H1 (cell line): ENCODE measurements around the gene ELMO1. TPM values are rescaled to one million over a fixed set of nuclear protein-coding genes. Genes with fewer than 3 reads are reported as not detected.

Experiments
- CTCF ChIA-PET: fragments of 300-600 bp; sonication (Branson Sonifier 250); formaldehyde crosslinking; loops from one replicate; lab custom pipeline; 2021; ENCODE audit not compliant: partially characterized antibody; lab: Charles Lee
- POLR2A ChIA-PET: fragments of 300-600 bp; sonication (Branson Sonifier 250); formaldehyde crosslinking; loops from one replicate; lab custom pipeline; 2021; ENCODE audit warnings: inconsistent platforms; ENCODE audit not compliant: partially characterized antibody; lab: Charles Lee
- DNase-seq, 2 experiments: peaks; one replicate each; pipeline versions ENCODE4 v3.0.0 to v3.0.0-alpha.2; 2010 to 2022; ENCODE audit warnings: low spot score in 2 of 2, low read depth in 1 of 2, mixed read lengths in 1 of 2
- FAIRE-seq: peaks from 2 replicates; lab custom pipeline; 2011; peaks lifted over from hg19 to GRCh38; lab: Jason Lieb, UNC
- H2AFZ ChIP-seq: 2 replicates; pipeline ENCODE4 v1.8.1; 2012; ENCODE audit warnings: low read length, inconsistent platforms
- H2AK5ac ChIP-seq: 2 replicates; pipeline ENCODE4 v1.6.1; 2013; ENCODE audit warnings: low read depth, low read length
- H2BK120ac ChIP-seq: replicated peaks from 2 replicates; pipeline ENCODE3; 2013; ENCODE audit warnings: low read depth, low read length, inconsistent platforms
- H2BK12ac ChIP-seq: 2 replicates; pipeline ENCODE4 v1.6.1; 2013; ENCODE audit warnings: low read depth, low read length
- H2BK15ac ChIP-seq: 2 replicates; pipeline ENCODE4 v1.6.1; 2013; ENCODE audit warnings: low read length
- H2BK20ac ChIP-seq: 2 replicates; pipeline ENCODE4 v1.6.1; 2013; ENCODE audit warnings: low read length
- H2BK5ac ChIP-seq: 2 replicates; pipeline ENCODE4 v1.6.1; 2013; ENCODE audit warnings: low read depth, low read length
- H3K14ac ChIP-seq: 2 replicates; pipeline ENCODE4 v1.6.1; 2013; ENCODE audit warnings: inconsistent platforms; ENCODE audit not compliant: insufficient read length
- H3K18ac ChIP-seq: 2 replicates; pipeline ENCODE4 v1.6.1; 2013; ENCODE audit warnings: low read length; ENCODE audit errors: extremely low read depth
- H3K23ac ChIP-seq: 2 replicates; pipeline ENCODE4 v1.6.1; 2013; ENCODE audit warnings: inconsistent platforms; ENCODE audit not compliant: insufficient read length
- H3K23me2 ChIP-seq: 2 replicates; pipeline ENCODE4 v1.6.1; 2013; ENCODE audit warnings: low read depth, low read length
- H3K27ac ChIP-seq: 2 replicates; pipeline ENCODE4 v1.6.1; 2011; ENCODE audit warnings: low read depth, low read length, inconsistent platforms
- H3K27me3 ChIP-seq, 4 experiments: replicated peaks in 1 of 4; 1 replicate in 1 of 4; 2 replicates in 3 of 4; pipeline versions ENCODE4 v1.6.1 to v1.8.1; 2011 to 2013; ENCODE audit warnings: low read length in 3 of 4, mild to moderate bottlenecking in 3 of 4, inconsistent platforms in 2 of 4, mixed read lengths in 2 of 4, moderate library complexity in 1 of 4; ENCODE audit not compliant: control insufficient read depth in 3 of 4, insufficient read depth in 3 of 4; ENCODE audit errors: extremely low read depth in 1 of 4
- H3K36me3 ChIP-seq, 4 experiments: 2 replicates each; pipeline versions ENCODE4 v1.6.1 to v1.8.1; 2011 to 2013; ENCODE audit warnings: mild to moderate bottlenecking in 4 of 4, low read length in 3 of 4, moderate library complexity in 2 of 4, control low read depth in 1 of 4, inconsistent platforms in 1 of 4; ENCODE audit not compliant: insufficient read depth in 4 of 4, control insufficient read depth in 2 of 4
- H3K4ac ChIP-seq: replicated peaks from 2 replicates; pipeline ENCODE3; 2013; ENCODE audit warnings: low read length, low read depth, mixed read lengths, inconsistent platforms; ENCODE audit not compliant: insufficient read length
- H3K4me1 ChIP-seq, 4 experiments: replicated peaks in 1 of 4; 1 replicate in 1 of 4; 2 replicates in 3 of 4; pipeline versions ENCODE4 v1.6.1 to v1.8.1; 2011 to 2013; ENCODE audit warnings: low read length in 3 of 4, inconsistent platforms in 2 of 4, mixed read lengths in 1 of 4; ENCODE audit not compliant: insufficient read depth in 4 of 4, control insufficient read depth in 3 of 4
- H3K4me2 ChIP-seq, 2 experiments: 2 replicates each; pipeline versions ENCODE4 v1.6.1 to v1.8.1; 2011 to 2013; ENCODE audit warnings: low read depth in 2 of 2, low read length in 2 of 2, control low read depth in 1 of 2, inconsistent platforms in 1 of 2, mild to moderate bottlenecking in 1 of 2; ENCODE audit not compliant: insufficient read depth in 1 of 2
- H3K4me3 ChIP-seq, 4 experiments: fragments of 200-600, 300-600 bp in 1 of 4; sonication (generic), shearing (Covaris generic), sonication (Bioruptor Twin) in 1 of 4; 2 replicates each; pipeline versions ENCODE4 v1.5.1 to v1.8.1; 2011 to 2016; ENCODE audit warnings: low read length in 4 of 4, low read depth in 3 of 4, control low read depth in 2 of 4, inconsistent platforms in 2 of 4, mild to moderate bottlenecking in 2 of 4, mixed read lengths in 1 of 4, moderate library complexity in 1 of 4; ENCODE audit not compliant: insufficient read depth in 2 of 4; ENCODE audit errors: extremely low read depth in 1 of 4
- H3K56ac ChIP-seq: replicated peaks from 2 replicates; pipeline ENCODE3; 2013; ENCODE audit warnings: low read depth, mild to moderate bottlenecking, mixed read lengths, low read length, inconsistent platforms; ENCODE audit not compliant: insufficient read length
- H3K79me1 ChIP-seq: 2 replicates; pipeline ENCODE4 v1.6.1; 2013; ENCODE audit warnings: low read depth, low read length, control low read depth
- H3K79me2 ChIP-seq, 2 experiments: 2 replicates each; pipeline versions ENCODE4 v1.6.1 to v1.8.1; 2012 to 2013; ENCODE audit warnings: low read length in 2 of 2, mild to moderate bottlenecking in 2 of 2, inconsistent platforms in 1 of 2; ENCODE audit not compliant: insufficient read depth in 2 of 2, control insufficient read depth in 1 of 2
- H3K9ac ChIP-seq, 4 experiments: replicated peaks in 1 of 4; 1 replicate in 1 of 4; 2 replicates in 3 of 4; pipeline versions ENCODE4 v1.6.1 to v1.8.1; 2011 to 2013; ENCODE audit warnings: low read depth in 3 of 4, low read length in 3 of 4, control low read depth in 2 of 4, mild to moderate bottlenecking in 2 of 4, moderate library complexity in 2 of 4, inconsistent platforms in 1 of 4; ENCODE audit errors: extremely low read depth in 1 of 4
- H3K9me3 ChIP-seq, 2 experiments: 2 replicates each; pipeline versions ENCODE4 v1.6.1 to v1.8.1; 2012 to 2013; ENCODE audit warnings: mild to moderate bottlenecking in 2 of 2, moderate library complexity in 2 of 2, control low read depth in 1 of 2, inconsistent platforms in 1 of 2, low read depth in 1 of 2, low read length in 1 of 2, mixed read lengths in 1 of 2; ENCODE audit not compliant: insufficient read depth in 2 of 2
- H4K20me1 ChIP-seq, 2 experiments: replicated peaks in 1 of 2; 2 replicates each; pipeline versions ENCODE3 to v1.8.1; 2011 to 2013; ENCODE audit warnings: inconsistent platforms in 2 of 2, low read length in 2 of 2, mild to moderate bottlenecking in 1 of 2; ENCODE audit not compliant: insufficient read depth in 2 of 2, control insufficient read depth in 1 of 2
- H4K5ac ChIP-seq: 2 replicates; pipeline ENCODE4 v1.6.1; 2013; ENCODE audit warnings: low read length, low read depth, mixed read lengths, inconsistent platforms; ENCODE audit not compliant: insufficient read length
- H4K8ac ChIP-seq: 2 replicates; pipeline ENCODE4 v1.8.0; 2013; ENCODE audit warnings: mild to moderate bottlenecking, moderate library complexity, low read length, inconsistent platforms; ENCODE audit not compliant: insufficient read depth; ENCODE audit errors: extremely low read depth
- H4K91ac ChIP-seq: replicated peaks from 2 replicates; pipeline ENCODE3; 2013; ENCODE audit warnings: low read length, mixed read lengths, inconsistent platforms; ENCODE audit not compliant: insufficient read length
- BACH1 ChIP-seq: IDR thresholded peaks from 2 replicates; pipeline ENCODE4 v1.6.1; 2012; ENCODE audit warnings: low read length, improper control_type of control experiment
- CHD2 ChIP-seq: IDR thresholded peaks from 2 replicates; pipeline ENCODE4 v1.6.1; 2012; ENCODE audit warnings: low read length, improper control_type of control experiment
- EGR1 ChIP-seq: IDR thresholded peaks from 2 replicates; pipeline ENCODE4 v1.6.1; 2011; ENCODE audit warnings: low read depth, low read length, borderline replicate concordance
- RAD21 ChIP-seq, 2 experiments: IDR thresholded peaks in 1 of 2; conservative IDR thresholded peaks in 1 of 2; 2 replicates each; pipeline ENCODE4 v1.6.1; 2011; ENCODE audit warnings: low read depth in 2 of 2, low read length in 2 of 2, improper control_type of control experiment in 1 of 2, inconsistent platforms in 1 of 2, mild to moderate bottlenecking in 1 of 2, moderate library complexity in 1 of 2
- RBBP5 ChIP-seq: IDR thresholded peaks from 2 replicates; pipeline ENCODE4 v1.7.1; 2012; ENCODE audit warnings: low read depth, mild to moderate bottlenecking, inconsistent platforms, low read length, moderate library complexity, borderline replicate concordance
- WGBS, 2 experiments: shearing (Covaris generic) in 1 of 2; methylation state at CpG; one replicate each; pipeline versions ENCODE4 v1.1.6 to v1.1.7; 2013 to 2015; ENCODE audit warnings: low lambda C conversion rate in 2 of 2, mixed read lengths in 2 of 2, inconsistent platforms in 1 of 2, low coverage in 1 of 2, missing lambda C conversion rate in 1 of 2; ENCODE audit not compliant: insufficient replicate concordance in 2 of 2, insufficient coverage in 1 of 2, insufficient read length in 1 of 2; ENCODE audit errors: extremely low coverage in 1 of 2, missing lambda C conversion rate in 1 of 2; 5-methylcytosine and 5-hydroxymethylcytosine counted together
- polyA plus RNA-seq, 7 experiments: library from polyadenylated mRNA; depleted of rRNA in 3 of 7; stranded (reverse) in 5 of 7; unstranded in 2 of 7; fragments of >200 nt in 5 of 7; fragments of 200-250 nt in 2 of 7; gene quantifications; 1 replicate in 5 of 7; 2 replicates in 1 of 7; 4 replicates in 1 of 7; pipeline versions ENCODE4 v1.2.1 to v1.2.3, GENCODE V29; 2011 to 2013; ENCODE audit warnings: missing spikeins in 2 of 7, mixed read lengths in 2 of 7
- total RNA-seq: library from RNA; stranded (reverse); fragmentation: NEBNext Ultra II Directional; extraction: Animal tissue kit (Norgen Biotek cat#: 25700); gene quantifications from 2 replicates; pipeline ENCODE4 v1.2.1, GENCODE V29; 2021

The ELMO1 gene
- total and polyA plus RNA-seq, 2 of the 8 experiments (the other 6 are each of a cell fraction or from before 2014, with no cell fraction given), result 18.4 to 21.0 TPM

- Histone ChIP-seq H2BK12ac (no peak overlapping the region), H4K20me1 (no peaks in the 10 kb centered on the region), H3K23ac (no peak overlapping the region), H3K79me2 (no peaks in the 10 kb centered on the region), H4K91ac (no peak overlapping the region), H3K14ac (no peak overlapping the region), H3K4me2 (no peak overlapping the region), H3K9me3 (no peaks in the 10 kb centered on the region), H3K4ac (no peak overlapping the region), H2BK20ac (no peak overlapping the region), H2BK5ac (no peak overlapping the region), H3K23me2 (no peaks in the 10 kb centered on the region), H2AFZ (no peak overlapping the region), H3K4me3 (no peak overlapping the region), H3K56ac (no peak overlapping the region), H2BK15ac (no peak overlapping the region), H3K27ac (no peak overlapping the region), H3K36me3 (no peaks in the 10 kb centered on the region)
- 96% methylated on average over 4 of the region's 4 CpGs; no CpG with 5 or more reads in 1 of the 2 experiments for WGBS, 2 experiments
- FAIRE-seq, result no peak
- POLR2A ChIA-PET, result no interaction called here
- no peak for DNase-seq
- TF ChIP-seq BACH1 (no peak), RAD21 (IDR thresholded peaks at IDR 0.05 in 1 of 2, conservative IDR thresholded peaks at IDR 0.05 in 1 of 2; ENCODE audit: low read depth in 2 of 2, low read length in 2 of 2) (no peak), RBBP5 (no peak), EGR1 (no peak), CHD2 (no peak)
- TF ChIP-seq, all 59 proteins: peak for 0
- Histone ChIP-seq H3K27me3 (no peaks in the 10 kb centered on the region), H2AK5ac (no peak overlapping the region), H3K79me1 (no peaks in the 10 kb centered on the region), H3K9ac (no peak overlapping the region), H4K8ac (no peak overlapping the region), H3K18ac (no peak overlapping the region), H3K4me1 (peaks cover 0 to 3% (median 0%) of the 10 kb centered on the region in 4 experiments; a peak in 1 of 7 replicates), H4K5ac (no peak overlapping the region), H2BK120ac (no peak overlapping the region)
- CTCF ChIA-PET, result interaction anchor here (0.5 to 1.7 kb wide), 10 partner anchors 8 to 1101 kb away, joined by 3 to 6 read pairs (median 3); no protein-coding TSS in a partner anchor
These were observed 518.9 kb downstream of the ELMO1 start for GRCh38 chr7:36929791-36930190.
